ENCODE results near the gene PLPPR2.
"Not testable (repeated sequence)": the region's sequence is repeated elsewhere in the genome, so short reads cannot be mapped to it uniquely, and the experiment has no call there.

Gene PLPPR2

DNA sequence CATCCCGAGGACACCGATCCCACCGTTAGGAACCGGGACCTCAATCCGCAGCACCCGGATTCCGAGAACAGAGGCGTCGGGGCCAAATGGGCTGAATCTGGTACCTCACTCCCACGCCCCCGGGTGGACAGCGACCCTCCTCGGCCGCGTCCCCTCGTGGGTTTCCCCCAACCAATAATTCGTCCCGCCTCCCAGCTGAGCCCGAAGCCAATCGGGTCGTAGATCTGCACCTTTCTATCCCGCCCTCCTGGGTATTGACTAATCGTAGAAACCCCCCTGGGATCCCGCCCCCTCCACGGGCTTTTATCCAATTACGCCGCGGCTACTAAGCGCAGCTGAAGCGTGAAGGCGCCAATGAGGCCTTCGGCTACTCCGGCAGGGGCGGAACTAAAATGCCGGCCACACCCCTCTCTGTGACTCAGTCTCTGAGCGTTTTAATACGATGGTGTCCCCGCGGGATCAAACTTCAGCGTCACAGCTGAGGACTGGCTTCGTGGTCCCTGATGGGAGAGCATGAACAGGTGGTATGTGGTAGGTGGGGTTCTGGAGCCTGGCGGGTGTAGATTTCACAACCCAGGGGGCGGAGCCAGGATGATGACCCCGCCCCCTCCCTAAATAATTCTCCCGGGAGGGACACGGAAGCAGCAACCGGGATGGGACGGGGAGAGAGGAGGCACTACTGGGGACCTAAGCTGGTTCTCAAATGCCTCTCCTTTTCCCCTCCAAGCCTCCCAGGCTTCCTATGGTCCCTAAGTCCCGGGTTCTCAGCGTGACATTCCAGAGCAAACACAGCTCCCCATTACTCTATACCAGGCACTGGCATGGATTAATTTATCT lies 8.9 kb upstream of the PLPPR2 start, which contains the start of the genes CCDC159 and TMEM205:
CCDC159 (plus strand) TSS at position 416 of the 837 bp plus-strand sequence; CDS start at position 504, 88 bp downstream.
TMEM205 (minus strand) TSS at position 165 of the 837 bp plus-strand sequence. CDS start 649 bp downstream, outside the sequence.
- H3K4me3 ChIP-seq (ENCODE audit: low read depth, low read length), result peak within 1 kb of the TSS; percentile 82
- no peaks in the 10 kb centered on the region for H3K36me3 ChIP-seq (replicated peaks)
- no peak for TF ChIP-seq CTCF (IDR thresholded peaks at IDR 0.05; ENCODE audit: low read depth, low read length, missing control alignments)
- DNase-seq, result peak; percentile 99
- H3K27ac ChIP-seq, result peak within 1 kb of the TSS; percentile 43
- in situ Hi-C loops (cut with HindIII; ENCODE audit: low pct_ligation_motif_present, low sequenced_read_pairs), result no loop called here
- H3K27me3 ChIP-seq (replicated peaks), result no peaks in the 10 kb centered on the region

DNA sequence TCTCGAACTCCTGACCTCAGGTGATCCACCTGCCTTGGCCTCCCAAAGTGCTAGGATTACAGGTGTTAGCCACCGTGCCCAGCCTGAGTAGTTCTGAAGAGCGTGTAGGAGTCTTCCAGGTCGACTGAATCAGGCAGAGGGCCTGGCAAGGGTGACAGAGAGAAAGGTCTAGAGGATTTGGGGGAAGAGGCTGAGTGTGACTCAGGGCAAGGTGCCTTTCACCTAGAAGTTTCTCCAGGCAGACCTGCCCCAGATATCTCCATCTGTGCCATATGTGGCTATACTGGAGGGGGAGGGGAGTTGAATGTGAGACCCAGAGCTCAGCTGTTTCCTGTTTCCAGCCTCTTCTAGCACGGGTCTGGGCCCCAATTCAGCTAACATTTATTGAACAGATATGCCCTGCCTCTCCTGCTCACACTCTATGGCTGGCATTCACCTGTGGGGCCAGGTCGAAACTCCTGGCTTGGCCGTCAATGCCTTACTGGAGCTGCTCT lies 7.6 kb upstream of the PLPPR2 start:
- in situ Hi-C loops (cut with HindIII; ENCODE audit: low pct_ligation_motif_present, low sequenced_read_pairs), result no loop called here
- Histone ChIP-seq H3K4me3 (ENCODE audit: low read depth, low read length) (no peak overlapping the region), H3K27ac (no peak overlapping the region), H3K36me3 (replicated peaks) (no peaks in the 10 kb centered on the region), H3K27me3 (replicated peaks) (no peaks in the 10 kb centered on the region)
- TF ChIP-seq CTCF (IDR thresholded peaks at IDR 0.05; ENCODE audit: low read depth, low read length, missing control alignments), result no peak
- no peak for DNase-seq

GRCh38 chr19:11349171-11349570 lies 6.1 kb upstream of the PLPPR2 start:
- no peak overlapping the region for H3K4me3 ChIP-seq (ENCODE audit: low read depth, low read length)
- no peaks in the 10 kb centered on the region for H3K27me3 ChIP-seq (replicated peaks)
- TF ChIP-seq CTCF (IDR thresholded peaks at IDR 0.05; ENCODE audit: low read depth, low read length, missing control alignments), result no peak
- no peaks in the 10 kb centered on the region for H3K36me3 ChIP-seq (replicated peaks)
- in situ Hi-C loops (cut with HindIII; ENCODE audit: low pct_ligation_motif_present, low sequenced_read_pairs), result no loop called here
- H3K27ac ChIP-seq, result no peak overlapping the region
- no peak for DNase-seq

- H3K4me3 ChIP-seq (ENCODE audit: low read depth, low read length); in situ Hi-C loops (cut with HindIII; ENCODE audit: low pct_ligation_motif_present, low sequenced_read_pairs); DNase-seq; H3K36me3 ChIP-seq (replicated peaks); H3K27me3 ChIP-seq (replicated peaks); H3K27ac ChIP-seq: not testable (repeated sequence)
These were observed 1.1 kb upstream of the PLPPR2 start for GRCh38 chr19:11354102-11354501.

GRCh38 chr19:11356074-11356397 lies 804 bp downstream of the PLPPR2 start:
- DNase-seq, result no peak
- in situ Hi-C loops (cut with HindIII; ENCODE audit: low pct_ligation_motif_present, low sequenced_read_pairs), result no loop called here
- TF ChIP-seq CTCF (IDR thresholded peaks at IDR 0.05; ENCODE audit: low read depth, low read length, missing control alignments), result no peak
- Histone ChIP-seq H3K36me3 (replicated peaks) (peaks cover 7% of the 10 kb centered on the region), H3K4me3 (ENCODE audit: low read depth, low read length) (peak overlapping the region; percentile 64), H3K27ac (no peak overlapping the region), H3K27me3 (replicated peaks) (no peaks in the 10 kb centered on the region)

DNA sequence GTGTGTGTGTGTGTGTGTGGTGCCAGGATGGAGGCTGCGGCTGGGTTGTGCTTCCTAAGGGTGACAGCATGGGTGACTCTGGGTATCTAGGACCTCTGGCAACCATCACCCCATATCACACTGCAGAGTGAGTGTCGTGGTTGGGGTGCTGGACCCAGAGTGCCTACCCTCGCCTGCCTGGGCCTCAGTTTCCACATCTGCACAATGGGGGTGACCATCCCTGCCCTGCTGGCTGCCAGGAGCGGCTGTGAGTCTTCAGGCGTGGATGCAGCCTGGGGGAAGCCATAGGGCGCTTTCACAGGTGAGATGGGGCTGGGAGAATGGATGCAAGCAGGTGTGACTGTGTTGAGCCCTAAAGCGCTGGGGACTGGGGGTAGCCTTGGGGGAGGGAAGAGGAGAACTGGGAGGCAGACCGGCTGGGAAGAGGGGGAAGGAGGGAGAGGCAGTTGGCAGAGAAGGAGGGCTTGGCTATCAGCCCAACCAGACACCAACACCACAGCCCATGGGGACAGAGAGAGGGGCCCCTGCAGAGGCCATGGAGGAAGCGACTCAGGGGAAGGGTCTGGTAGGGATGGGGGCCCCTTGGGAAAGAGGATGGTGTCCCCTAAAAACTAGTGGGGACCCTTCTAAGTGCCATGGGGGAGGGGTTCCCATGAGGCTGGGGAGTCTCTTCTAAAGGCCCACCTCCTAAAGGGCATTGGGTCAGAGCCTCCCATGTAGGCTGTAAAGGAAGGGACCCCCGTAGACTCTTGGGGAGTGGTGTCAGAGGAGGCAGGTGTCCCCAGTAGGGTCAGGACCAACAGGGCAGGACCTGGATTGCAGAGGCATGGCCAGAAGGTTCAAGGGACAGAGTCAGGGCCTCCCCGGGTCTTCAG lies 1.7 kb downstream of the PLPPR2 start:
- no peaks in the 10 kb centered on the region for H3K27me3 ChIP-seq (replicated peaks)
- no peak for TF ChIP-seq CTCF (IDR thresholded peaks at IDR 0.05; ENCODE audit: low read depth, low read length, missing control alignments)
- no peak overlapping the region for H3K27ac ChIP-seq
- H3K4me3 ChIP-seq (ENCODE audit: low read depth, low read length), result no peak overlapping the region
- in situ Hi-C loops (cut with HindIII; ENCODE audit: low pct_ligation_motif_present, low sequenced_read_pairs), result no loop called here
- no peak for DNase-seq
- peaks cover 12% of the 10 kb centered on the region for H3K36me3 ChIP-seq (replicated peaks)

All from brain microvascular endothelial cell (primary cell).